ENCODE data around the gene CTIF.

- TF ChIP-seq CTCF (IDR thresholded peaks at IDR 0.05) (no peak), EP300 (IDR thresholded peaks at IDR 0.05) (no peak), POLR2A (IDR thresholded peaks at IDR 0.05) (no peak), POLR2AphosphoS5 (IDR thresholded peaks at IDR 0.05) (no peak)
Measured at GRCh38 chr18:48705531-48705930, 166.7 kb downstream of the CTIF start.
